HCT116 (cell line): ENCODE measurements around the gene NRXN2.

Experiments
- EZH2 ChIP-seq: fragments of 200-600 bp; sonication (generic); IDR thresholded peaks from 2 replicates; pipeline ENCODE4 v1.6.1; 2017; ENCODE audit warnings: antibody characterized with exemption, mixed run types
- EZH2phosphoT487 ChIP-seq: fragments of 200-600 bp; IDR thresholded peaks from 2 replicates; pipeline ENCODE4 v1.6.1; 2018; ENCODE audit warnings: antibody characterized with exemption, borderline replicate concordance
- MAX ChIP-seq: IDR thresholded peaks from 2 replicates; pipeline ENCODE4 v1.6.1; 2012
- POLR2A ChIP-seq: IDR thresholded peaks from 2 replicates; pipeline ENCODE4 v1.7.0; 2011; ENCODE audit warnings: borderline replicate concordance; ENCODE audit not compliant: insufficient read depth, insufficient read length; ENCODE audit errors: extremely low read depth
- POLR2AphosphoS5 ChIP-seq: IDR thresholded peaks from 2 replicates; pipeline ENCODE4 v1.6.1; 2011; ENCODE audit warnings: mild to moderate bottlenecking, low read depth, low read length, moderate library complexity
- TF ChIP-seq, protein P1 (sequence below), 3 experiments: fragments of 200-600 bp in 1 of 3; sonication (generic) in 1 of 3; IDR thresholded peaks in 2 of 3; conservative IDR thresholded peaks in 1 of 3; 2 replicates each; pipeline ENCODE4 v1.5.1; 2012 to 2017; ENCODE audit warnings: low read depth in 2 of 3, low read length in 2 of 3, antibody characterized with exemption in 1 of 3, borderline replicate concordance in 1 of 3, control low read depth in 1 of 3, mild to moderate bottlenecking in 1 of 3, mixed read lengths in 1 of 3, mixed run types in 1 of 3, moderate library complexity in 1 of 3; ENCODE audit not compliant: insufficient read depth in 1 of 3
- TF ChIP-seq, protein P2 (sequence below): IDR thresholded peaks from 2 replicates; pipeline ENCODE4 v1.6.1; 2012; ENCODE audit warnings: low read depth

GRCh38 chr11:64591257-64592233 lies 131.5 kb downstream of the NRXN2 start:
- no peak for TF ChIP-seq POLR2AphosphoS5
- TF ChIP-seq, protein P1, sequence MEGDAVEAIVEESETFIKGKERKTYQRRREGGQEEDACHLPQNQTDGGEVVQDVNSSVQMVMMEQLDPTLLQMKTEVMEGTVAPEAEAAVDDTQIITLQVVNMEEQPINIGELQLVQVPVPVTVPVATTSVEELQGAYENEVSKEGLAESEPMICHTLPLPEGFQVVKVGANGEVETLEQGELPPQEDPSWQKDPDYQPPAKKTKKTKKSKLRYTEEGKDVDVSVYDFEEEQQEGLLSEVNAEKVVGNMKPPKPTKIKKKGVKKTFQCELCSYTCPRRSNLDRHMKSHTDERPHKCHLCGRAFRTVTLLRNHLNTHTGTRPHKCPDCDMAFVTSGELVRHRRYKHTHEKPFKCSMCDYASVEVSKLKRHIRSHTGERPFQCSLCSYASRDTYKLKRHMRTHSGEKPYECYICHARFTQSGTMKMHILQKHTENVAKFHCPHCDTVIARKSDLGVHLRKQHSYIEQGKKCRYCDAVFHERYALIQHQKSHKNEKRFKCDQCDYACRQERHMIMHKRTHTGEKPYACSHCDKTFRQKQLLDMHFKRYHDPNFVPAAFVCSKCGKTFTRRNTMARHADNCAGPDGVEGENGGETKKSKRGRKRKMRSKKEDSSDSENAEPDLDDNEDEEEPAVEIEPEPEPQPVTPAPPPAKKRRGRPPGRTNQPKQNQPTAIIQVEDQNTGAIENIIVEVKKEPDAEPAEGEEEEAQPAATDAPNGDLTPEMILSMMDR (IDR thresholded peaks at IDR 0.05 in 2 of 3, conservative IDR thresholded peaks at IDR 0.05 in 1 of 3; ENCODE audit: borderline replicate concordance in 1 of 3, insufficient read depth in 1 of 3, low read depth in 2 of 3, low read length in 2 of 3), result no peak
- no peak for TF ChIP-seq EZH2
- no peak for TF ChIP-seq MAX
- TF ChIP-seq, protein P2, sequence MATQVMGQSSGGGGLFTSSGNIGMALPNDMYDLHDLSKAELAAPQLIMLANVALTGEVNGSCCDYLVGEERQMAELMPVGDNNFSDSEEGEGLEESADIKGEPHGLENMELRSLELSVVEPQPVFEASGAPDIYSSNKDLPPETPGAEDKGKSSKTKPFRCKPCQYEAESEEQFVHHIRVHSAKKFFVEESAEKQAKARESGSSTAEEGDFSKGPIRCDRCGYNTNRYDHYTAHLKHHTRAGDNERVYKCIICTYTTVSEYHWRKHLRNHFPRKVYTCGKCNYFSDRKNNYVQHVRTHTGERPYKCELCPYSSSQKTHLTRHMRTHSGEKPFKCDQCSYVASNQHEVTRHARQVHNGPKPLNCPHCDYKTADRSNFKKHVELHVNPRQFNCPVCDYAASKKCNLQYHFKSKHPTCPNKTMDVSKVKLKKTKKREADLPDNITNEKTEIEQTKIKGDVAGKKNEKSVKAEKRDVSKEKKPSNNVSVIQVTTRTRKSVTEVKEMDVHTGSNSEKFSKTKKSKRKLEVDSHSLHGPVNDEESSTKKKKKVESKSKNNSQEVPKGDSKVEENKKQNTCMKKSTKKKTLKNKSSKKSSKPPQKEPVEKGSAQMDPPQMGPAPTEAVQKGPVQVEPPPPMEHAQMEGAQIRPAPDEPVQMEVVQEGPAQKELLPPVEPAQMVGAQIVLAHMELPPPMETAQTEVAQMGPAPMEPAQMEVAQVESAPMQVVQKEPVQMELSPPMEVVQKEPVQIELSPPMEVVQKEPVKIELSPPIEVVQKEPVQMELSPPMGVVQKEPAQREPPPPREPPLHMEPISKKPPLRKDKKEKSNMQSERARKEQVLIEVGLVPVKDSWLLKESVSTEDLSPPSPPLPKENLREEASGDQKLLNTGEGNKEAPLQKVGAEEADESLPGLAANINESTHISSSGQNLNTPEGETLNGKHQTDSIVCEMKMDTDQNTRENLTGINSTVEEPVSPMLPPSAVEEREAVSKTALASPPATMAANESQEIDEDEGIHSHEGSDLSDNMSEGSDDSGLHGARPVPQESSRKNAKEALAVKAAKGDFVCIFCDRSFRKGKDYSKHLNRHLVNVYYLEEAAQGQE, result no peak
- no peak for TF ChIP-seq EZH2phosphoT487
- TF ChIP-seq POLR2A, result no peak
